ENCODE results near the gene THAP11. TPM values are rescaled to one million over a fixed set of nuclear protein-coding genes. Genes with fewer than 3 reads are reported as not detected.

Gene THAP11
- total and polyA plus RNA-seq, 2 of the 13 experiments (the other 11 are each of a cell fraction or from before 2014, with no cell fraction given) = 44.2 to 53.4 TPM

GRCh38 chr16:67879462-67879861 is 37.3 kb downstream of the THAP11 start (continued):
- TF ChIP-seq ZBTB14 (CRISPR knock-in tag; IDR thresholded peaks at IDR 0.05) (no peak), GABPA (IDR thresholded peaks at IDR 0.05; ENCODE audit: low read depth, low read length) (no peak), GABPA (CRISPR knock-in tag; IDR thresholded peaks at IDR 0.05; ENCODE audit: low read depth) (no peak), ZNF570 (CRISPR knock-in tag; IDR thresholded peaks at IDR 0.05; ENCODE audit: borderline replicate concordance) (no peak), ZNF607 (CRISPR knock-in tag; IDR thresholded peaks at IDR 0.05; ENCODE audit: borderline replicate concordance) (no peak)

GRCh38 chr16:67879936-67880335 is 37.8 kb downstream of the THAP11 start:
- Histone ChIP-seq H3K4me3 (replicated peaks in 1 of 3; ENCODE audit: insufficient read depth in 1 of 3, low read depth in 2 of 3, low read length in 3 of 3) (no peak overlapping the region), H3K79me2 (ENCODE audit: insufficient read depth, low read length) (peaks cover 13% of the 10 kb centered on the region), H3K27me3 (ENCODE audit: control insufficient read depth in 1 of 2, insufficient read depth in 2 of 2, low read length in 2 of 2) (no peaks in the 10 kb centered on the region), H3K36me3 (replicated peaks in 1 of 2; ENCODE audit: control insufficient read depth in 1 of 2, insufficient read depth in 2 of 2, low read length in 2 of 2) (peaks cover 65 to 99% of the 10 kb centered on the region in 2 experiments), H3K27ac (ENCODE audit: extremely low read length, insufficient read depth, low read length) (no peak overlapping the region), H2AFZ (ENCODE audit: low read length) (no peak overlapping the region), H3K4me2 (ENCODE audit: low read depth, low read length) (no peak overlapping the region), H4K20me1 (ENCODE audit: insufficient read depth, low read length) (peaks cover 6% of the 10 kb centered on the region), H3K4me1 (ENCODE audit: insufficient read depth, low read length) (peaks cover 32% of the 10 kb centered on the region), H3K9me3 (ENCODE audit: low read length) (no peaks in the 10 kb centered on the region), H3K9ac (ENCODE audit: insufficient read depth, low read depth, low read length) (no peak overlapping the region)
- FAIRE-seq = no peak
- no peak for ATAC-seq
- no TSS peak for BruUV-seq (replicated peaks)
- TF ChIP-seq ETS1 (CRISPR knock-in tag; IDR thresholded peaks at IDR 0.05) (no peak), HNRNPK (IDR thresholded peaks at IDR 0.05; ENCODE audit: low read depth, low read length, poor library complexity, severe bottlenecking) (no peak), RBFOX2 (IDR thresholded peaks at IDR 0.05; ENCODE audit: low read depth, low read length) (peak; percentile 39; the same call in 1 of the 2 replicates), SMAD3 (CRISPR knock-in tag; IDR thresholded peaks at IDR 0.05) (no peak), KLF9 (CRISPR knock-in tag; IDR thresholded peaks at IDR 0.05; ENCODE audit: low read depth) (no peak), MLXIP (CRISPR knock-in tag; IDR thresholded peaks at IDR 0.05; ENCODE audit: borderline replicate concordance) (no peak), POLR2G (IDR thresholded peaks at IDR 0.05; ENCODE audit: low read depth, low read length) (0 out of 2 replicates have a peak, but pooled peaks have one; percentile 2)
- CTCF ChIA-PET (ENCODE audit: low intra/inter-chr PET ratio, low total read pairs) = no interaction called here
- intact Hi-C loops (cut with micrococcal nuclease; ENCODE audit: unreplicated experiment) = loop anchor here (5.0 kb wide), 1 partner anchor 162 kb away; no protein-coding TSS in a partner anchor
- in situ Hi-C loops (cut with HindIII; ENCODE audit: extremely low pct_ligation_motif_present, low pct_unique_long_range_greater_than_20kb) = loop anchor here (10.0 kb wide), 1 partner anchor 165 kb away; no protein-coding TSS in a partner anchor
- WGBS (ENCODE audit: low lambda C conversion rate) = 95% methylated on average over 4 of the region's 5 CpGs
- DNase-seq (ENCODE audit: low spot score) = no peak
- POLR2A ChIA-PET = no interaction called here

Data from HepG2 (cell line).